Upper lobe of left lung (tissue), 4 donors: ENCODE results near the gene POLN.

Experiments used
- CTCF ChIP-seq, 6 experiments: fragments of 450-650 bp in 4 of 6; fragments of 200-600 bp in 2 of 6; sonication (generic) in 2 of 6; IDR thresholded peaks; one replicate each; pipeline ENCODE4 v1.5.1; 2016 to 2019; ENCODE audit warnings: antibody characterized with exemption in 6 of 6
- EP300 ChIP-seq, 4 donors: sonication (generic); formaldehyde crosslinking; IDR thresholded peaks; one replicate each; pipeline ENCODE4 v1.5.1; 2017; ENCODE audit warnings: antibody characterized with exemption in 4 of 4, control low read depth in 2 of 4
- POLR2AphosphoS5 ChIP-seq, 2 donors: sonication (generic); formaldehyde crosslinking; IDR thresholded peaks; one replicate each; pipeline ENCODE4 v1.5.1; 2017; ENCODE audit warnings: antibody characterized with exemption in 2 of 2

- no peak for TF ChIP-seq CTCF (IDR thresholded peaks at IDR 0.05)
- peak in 1 of 4 donors; percentile 70 for TF ChIP-seq EP300 (IDR thresholded peaks at IDR 0.05)
- peak in 1 of 2 donors; percentile 61 for TF ChIP-seq POLR2AphosphoS5 (IDR thresholded peaks at IDR 0.05)
Observed at GRCh38 chr4:2254665-2255500, 13.0 kb upstream of the POLN start.
